Neuronal stem cell (in vitro differentiated cells): Measurements from ENCODE around the gene DCHS1.

ENCODE experiments used
- DNase-seq: peaks from one replicate; pipeline ENCODE4 v3.0.0-alpha.2; 2013; ENCODE audit warnings: low spot score
- H2AFZ ChIP-seq: one replicate; pipeline ENCODE4 v1.6.1; 2013; ENCODE audit warnings: mild to moderate bottlenecking, low read length, inconsistent platforms
- H2AK5ac ChIP-seq: 2 replicates; pipeline ENCODE4 v1.6.1; 2013; ENCODE audit warnings: low read depth, mild to moderate bottlenecking, inconsistent platforms, low read length, moderate library complexity, mixed read lengths
- H2BK120ac ChIP-seq: 2 replicates; pipeline ENCODE4 v1.6.1; 2013; ENCODE audit warnings: low read depth, mild to moderate bottlenecking, inconsistent platforms, low read length, moderate library complexity, mixed read lengths
- H2BK12ac ChIP-seq: one replicate; pipeline ENCODE4 v1.6.1; 2013; ENCODE audit warnings: low read length, inconsistent platforms
- H2BK15ac ChIP-seq: 2 replicates; pipeline ENCODE4 v1.6.1; 2013; ENCODE audit warnings: mild to moderate bottlenecking, low read length, inconsistent platforms, mixed read lengths
- H2BK5ac ChIP-seq: one replicate; pipeline ENCODE4 v1.6.1; 2013; ENCODE audit warnings: inconsistent platforms, mild to moderate bottlenecking, low read length, moderate library complexity
- H3K14ac ChIP-seq: one replicate; pipeline ENCODE4 v1.6.1; 2013; ENCODE audit warnings: low read length, inconsistent platforms
- H3K18ac ChIP-seq: 2 replicates; pipeline ENCODE4 v1.6.1; 2013; ENCODE audit warnings: low read length, inconsistent platforms
- H3K23ac ChIP-seq: 2 replicates; pipeline ENCODE4 v1.6.1; 2013; ENCODE audit warnings: low read depth, mild to moderate bottlenecking, mixed read lengths, low read length, inconsistent platforms; ENCODE audit not compliant: poor library complexity
- H3K27ac ChIP-seq: replicated peaks from 3 replicates; pipeline ENCODE4 v1.5.1; 2013; ENCODE audit warnings: low read length, inconsistent platforms
- H3K27me3 ChIP-seq, 3 experiments: 2 replicates each; pipeline ENCODE4 v1.6.1; 2013; ENCODE audit warnings: low read length in 3 of 3, mild to moderate bottlenecking in 2 of 3, inconsistent platforms in 1 of 3, low read depth in 1 of 3, mixed read lengths in 1 of 3, moderate library complexity in 1 of 3; ENCODE audit not compliant: control insufficient read depth in 3 of 3, insufficient read depth in 3 of 3
- H3K36me3 ChIP-seq, 2 donors: replicated peaks in 1 of 2; 2 replicates each; pipeline ENCODE4 v1.6.1; 2013; ENCODE audit warnings: low read length in 2 of 2; ENCODE audit not compliant: control insufficient read depth in 2 of 2, insufficient read depth in 2 of 2
- H3K4ac ChIP-seq: 2 replicates; pipeline ENCODE4 v1.6.1; 2013; ENCODE audit warnings: inconsistent platforms, mild to moderate bottlenecking, low read length, moderate library complexity
- H3K4me1 ChIP-seq, 2 donors: 1 replicate in 1 of 2; 2 replicates in 1 of 2; pipeline ENCODE4 v1.6.1; 2013; ENCODE audit warnings: low read length in 2 of 2, low read depth in 1 of 2; ENCODE audit not compliant: control insufficient read depth in 2 of 2, insufficient read depth in 1 of 2
- H3K4me2 ChIP-seq: one replicate; pipeline ENCODE4 v1.6.1; 2013; ENCODE audit warnings: mild to moderate bottlenecking, low read length, inconsistent platforms; ENCODE audit not compliant: insufficient read depth, poor library complexity, severe bottlenecking
- H3K4me3 ChIP-seq, 2 donors: 2 replicates each; pipeline ENCODE4 v1.5.1; 2013; ENCODE audit warnings: low read length in 2 of 2, mild to moderate bottlenecking in 2 of 2, inconsistent platforms in 1 of 2, moderate library complexity in 1 of 2
- H3K79me1 ChIP-seq: one replicate; pipeline ENCODE4 v1.6.1; 2013; ENCODE audit warnings: low read depth, mild to moderate bottlenecking, inconsistent platforms, low read length, moderate library complexity
- H3K9ac ChIP-seq: one replicate; pipeline ENCODE4 v1.6.1; 2013; ENCODE audit warnings: mild to moderate bottlenecking, low read depth, low read length, inconsistent platforms; ENCODE audit not compliant: poor library complexity
- H3K9me3 ChIP-seq, 2 donors: replicated peaks in 1 of 2; 2 replicates each; pipeline versions ENCODE3 to v1.6.1; 2013; ENCODE audit warnings: low read length in 2 of 2, mild to moderate bottlenecking in 2 of 2, inconsistent platforms in 1 of 2, low read depth in 1 of 2, mixed read lengths in 1 of 2, moderate library complexity in 1 of 2; ENCODE audit not compliant: control insufficient read depth in 2 of 2, insufficient read depth in 1 of 2
- H4K8ac ChIP-seq: one replicate; pipeline ENCODE4 v1.6.1; 2013; ENCODE audit warnings: low read depth, mild to moderate bottlenecking, inconsistent platforms, low read length, moderate library complexity
- H4K91ac ChIP-seq: one replicate; pipeline ENCODE4 v1.6.1; 2013; ENCODE audit warnings: low read length, low read depth, mild to moderate bottlenecking, inconsistent platforms; ENCODE audit not compliant: poor library complexity
- WGBS, 2 donors: extraction: QIAGEN DNeasy Blood & Tissue Kit; methylation state at CpG; one replicate each; pipeline ENCODE4 v1.1.7; 2013; ENCODE audit warnings: missing lambda C conversion rate in 2 of 2, mixed read lengths in 1 of 2; ENCODE audit not compliant: insufficient read length in 2 of 2, insufficient replicate concordance in 1 of 2; ENCODE audit errors: extremely low coverage in 2 of 2; 5-methylcytosine and 5-hydroxymethylcytosine counted together

Gene DCHS1

DNA sequence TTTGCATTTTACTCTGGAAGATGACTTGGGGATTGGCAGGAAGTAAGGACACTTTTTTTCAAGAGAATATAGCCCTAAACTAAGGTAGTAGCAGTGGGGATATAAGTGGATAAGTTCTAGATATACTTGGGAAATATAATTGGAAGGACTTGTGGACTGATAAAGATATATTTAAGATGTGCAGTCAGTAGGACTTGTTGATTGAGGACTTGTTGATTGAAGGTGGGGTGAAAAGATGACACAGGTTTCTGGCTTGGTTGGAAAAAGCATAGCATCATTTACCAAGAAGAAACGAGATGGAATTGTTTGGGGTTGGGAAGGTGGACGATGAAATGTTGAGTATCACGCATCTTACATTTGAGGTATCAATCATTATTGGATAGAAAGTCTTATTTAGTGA lies 42.1 kb downstream of the DCHS1 start:
- Histone ChIP-seq H3K79me1 (peaks cover 3% of the 10 kb centered on the region), H3K4ac (no peak overlapping the region), H3K36me3 (peaks cover 31 to 52% of the 10 kb centered on the region in 2 donors), H2BK15ac (no peak overlapping the region), H2BK5ac (no peak overlapping the region), H3K18ac (no peak overlapping the region), H3K23ac (no peak overlapping the region), H3K4me3 (no peak overlapping the region), H3K9ac (no peak overlapping the region), H2AK5ac (no peak overlapping the region), H3K4me2 (no peak overlapping the region), H4K91ac (no peak overlapping the region), H3K9me3 (no peaks in the 10 kb centered on the region), H2BK12ac (no peak overlapping the region), H2AFZ (no peak overlapping the region), H3K27me3 (no peaks in the 10 kb centered on the region), H2BK120ac (no peak overlapping the region), H3K27ac (no peak overlapping the region), H3K4me1 (peaks cover 4 to 19% of the 10 kb centered on the region in 2 donors), H3K14ac (no peak overlapping the region), H4K8ac (no peak overlapping the region)
- DNase-seq = no peak
- 100% methylated on average over 2 of the region's 3 CpGs; no CpG with 5 or more reads in 1 of the 2 donors for WGBS, 2 donors

DNA sequence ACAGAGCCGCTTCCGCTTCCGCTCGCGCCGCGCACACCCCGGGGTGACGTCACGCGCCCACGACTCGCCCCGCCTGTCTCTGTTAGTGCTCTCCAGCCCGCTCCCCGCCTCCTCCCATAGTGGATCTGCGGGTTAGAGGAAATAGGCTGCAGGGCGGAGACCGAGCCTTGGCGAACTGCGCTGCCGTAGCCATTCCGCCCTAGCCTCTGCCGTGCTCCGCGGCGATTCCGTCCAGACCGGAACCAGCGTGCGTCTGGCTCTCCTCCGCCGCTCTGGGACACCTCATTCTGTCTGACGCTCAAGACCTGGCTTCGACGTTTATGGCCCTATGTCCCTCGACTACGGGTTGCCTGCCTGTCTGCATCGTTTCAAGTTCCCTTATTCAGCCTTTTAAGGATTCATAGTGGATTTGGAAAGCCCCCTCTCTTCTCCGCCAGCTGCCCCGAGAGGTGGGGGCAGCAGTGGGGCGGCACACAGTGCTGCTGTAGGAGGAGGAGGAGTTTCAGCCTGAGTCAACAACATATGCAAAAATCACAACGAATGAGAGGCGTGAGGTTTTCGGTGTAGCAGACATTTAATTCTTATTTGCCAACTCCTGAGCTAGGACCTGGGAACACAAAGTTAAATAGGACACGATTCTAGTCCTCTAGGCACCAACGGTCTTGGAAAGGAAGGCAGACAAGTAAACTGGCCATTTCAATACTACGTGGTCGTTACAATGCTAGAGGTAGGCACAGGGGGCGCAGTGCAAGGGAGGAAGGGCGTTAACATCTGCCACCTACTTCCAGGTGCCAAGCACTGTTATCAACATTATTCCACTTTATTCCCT lies 43.2 kb downstream of the DCHS1 start, which contains the start of gene TAF10:
Gene TAF10, minus strand, starts transcription at position 4 of the 829 bp plus-strand sequence. CDS start 27 bp downstream, outside the sequence.
- Histone ChIP-seq H2BK12ac (peak within 1 kb of the TSS; percentile 91), H3K23ac (peak within 1 kb of the TSS; percentile 90), H3K27ac (peak within 1 kb of the TSS; percentile 95), H2BK120ac (peak within 1 kb of the TSS; percentile 42), H3K4me3 (peak within 1 kb of the TSS; percentile 66 to 88), H2BK15ac (no peak within 1 kb of the TSS), H3K36me3 (peaks cover 38 to 63% of the 10 kb centered on the region in 2 donors), H3K18ac (peak within 1 kb of the TSS; percentile 96), H4K8ac (peak within 1 kb of the TSS; percentile 87), H3K9ac (peak within 1 kb of the TSS; percentile 99), H4K91ac (no peak within 1 kb of the TSS), H3K79me1 (peaks cover 3% of the 10 kb centered on the region), H3K14ac (peak within 1 kb of the TSS; percentile 89), H2BK5ac (no peak within 1 kb of the TSS), H3K4me1 (peaks cover 4 to 17% of the 10 kb centered on the region in 2 donors), H3K9me3 (no peaks in the 10 kb centered on the region), H2AFZ (peak within 1 kb of the TSS; percentile 87), H3K27me3 (no peaks in the 10 kb centered on the region), H3K4me2 (peak within 1 kb of the TSS; percentile 95), H3K4ac (no peak within 1 kb of the TSS), H2AK5ac (no peak within 1 kb of the TSS)
- no CpG with 5 or more reads among the region's 51 CpGs for WGBS, 2 donors
- DNase-seq = peak; percentile 90

DNA sequence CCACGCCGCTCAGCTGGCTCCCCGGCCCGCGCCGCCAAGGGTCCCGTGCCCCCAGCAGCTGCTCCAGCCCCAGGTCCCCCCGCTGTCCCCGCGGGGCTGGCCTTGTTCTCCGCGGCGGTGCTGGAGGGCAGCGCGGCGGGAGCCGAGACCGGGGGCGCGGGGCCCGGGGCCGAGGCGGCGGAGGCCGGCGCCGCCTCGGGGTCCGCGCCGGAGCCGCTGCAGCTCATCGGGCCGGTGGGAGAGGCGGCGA lies 43.7 kb downstream of the DCHS1 start:
- peak overlapping the region; percentile 74 for H3K4me2 ChIP-seq
- H2BK12ac ChIP-seq = no peak overlapping the region
- WGBS, 2 donors = no CpG with 5 or more reads among the region's 36 CpGs
- H3K79me1 ChIP-seq = peaks cover 3% of the 10 kb centered on the region
- DNase-seq = no peak
- peak overlapping the region; percentile 73 for H3K18ac ChIP-seq
- H2BK120ac ChIP-seq = no peak overlapping the region
- H4K8ac ChIP-seq = no peak overlapping the region
- H3K36me3 ChIP-seq = peaks cover 38 to 66% of the 10 kb centered on the region in 2 donors
- no peaks in the 10 kb centered on the region for H3K9me3 ChIP-seq
- peak overlapping the region; percentile 66 to 88 for H3K4me3 ChIP-seq
- H2AFZ ChIP-seq = peak overlapping the region; percentile 87
- H2BK5ac ChIP-seq = no peak overlapping the region
- no peak overlapping the region for H2AK5ac ChIP-seq
- H3K27ac ChIP-seq = no peak overlapping the region
- H4K91ac ChIP-seq = no peak overlapping the region
- H3K4ac ChIP-seq = no peak overlapping the region
- H3K4me1 ChIP-seq = peaks cover 5 to 21% of the 10 kb centered on the region in 2 donors
- H2BK15ac ChIP-seq = no peak overlapping the region
- peak overlapping the region; percentile 95 for H3K9ac ChIP-seq
- no peaks in the 10 kb centered on the region for H3K27me3 ChIP-seq
- peak overlapping the region; percentile 90 for H3K23ac ChIP-seq
- H3K14ac ChIP-seq = peak overlapping the region; percentile 12

DNA sequence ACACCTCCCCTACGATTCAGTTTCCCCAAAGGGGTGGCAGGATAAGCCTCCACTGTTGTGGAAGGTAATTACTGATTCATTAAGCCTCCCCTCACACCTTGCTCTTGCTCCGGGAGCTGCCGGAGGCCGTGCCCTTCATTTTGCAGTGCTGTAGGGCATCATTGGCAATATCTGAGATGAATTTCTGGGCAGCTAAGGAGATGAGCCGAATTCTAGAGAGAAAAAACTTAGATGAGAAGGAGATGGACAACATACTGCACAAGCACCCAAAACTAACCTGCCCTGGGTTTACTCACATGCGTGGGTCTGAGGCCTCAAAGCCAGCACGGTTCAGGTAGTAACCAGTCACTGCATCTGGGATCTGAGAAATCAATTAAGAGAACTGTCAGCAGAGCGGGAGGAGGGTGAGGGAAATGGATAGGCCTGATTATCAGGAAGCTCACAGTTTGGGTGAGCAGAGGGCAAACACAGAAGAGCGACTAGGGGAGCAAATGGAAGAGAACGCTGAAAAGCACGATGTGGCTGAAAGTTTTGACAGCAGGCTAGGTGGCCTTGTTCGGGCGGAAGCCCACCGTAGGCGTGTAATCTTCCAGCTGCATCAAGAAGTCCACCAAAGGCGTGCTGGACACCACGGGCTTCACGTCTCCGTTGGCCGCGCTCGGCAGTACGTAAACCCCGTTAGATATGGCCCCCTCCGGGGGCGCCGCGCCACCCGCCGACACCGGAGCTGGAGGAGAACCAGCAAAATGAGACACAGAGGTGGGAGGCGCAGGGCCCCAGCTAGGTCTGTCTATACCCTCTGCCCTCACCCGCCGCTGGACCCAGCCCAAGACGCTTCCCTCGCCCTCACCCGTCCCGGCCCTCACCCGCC lies 44.3 kb downstream of the DCHS1 start:
- Histone ChIP-seq H3K9ac (peak overlapping the region; percentile 95), H3K36me3 (peaks cover 38 to 70% of the 10 kb centered on the region in 2 donors), H3K27me3 (no peaks in the 10 kb centered on the region), H3K9me3 (no peaks in the 10 kb centered on the region), H2BK5ac (no peak overlapping the region), H3K18ac (peak overlapping the region; percentile 73), H2AFZ (peak overlapping the region; percentile 87), H3K4me1 (peaks cover 9 to 26% of the 10 kb centered on the region in 2 donors), H3K14ac (peak overlapping the region; percentile 12), H2BK120ac (no peak overlapping the region), H3K4ac (no peak overlapping the region), H2BK12ac (no peak overlapping the region), H4K91ac (no peak overlapping the region), H2AK5ac (no peak overlapping the region), H2BK15ac (no peak overlapping the region), H3K27ac (no peak overlapping the region), H4K8ac (no peak overlapping the region), H3K79me1 (peaks cover 3% of the 10 kb centered on the region), H3K23ac (peak overlapping the region; percentile 90), H3K4me3 (peak overlapping the region; percentile 66 to 88), H3K4me2 (peak overlapping the region; percentile 74)
- DNase-seq = no peak
- no CpG with 5 or more reads among the region's 39 CpGs for WGBS, 2 donors
